Endothelial cell of umbilical vein (primary cell): ENCODE measurements around the gene PDGFA.

Source experiments
- EZH2 ChIP-seq: IDR thresholded peaks from 2 replicates; pipeline ENCODE4 v1.6.1; 2012; ENCODE audit warnings: borderline replicate concordance, low read depth, mild to moderate bottlenecking, moderate library complexity, low read length, inconsistent platforms; ENCODE audit not compliant: severe bottlenecking
- FOS ChIP-seq: IDR thresholded peaks from 2 replicates; pipeline ENCODE4 v1.6.1; 2011; ENCODE audit warnings: mild to moderate bottlenecking, low read length, moderate library complexity, borderline replicate concordance; ENCODE audit not compliant: insufficient read depth
- GATA2 ChIP-seq: IDR thresholded peaks from 2 replicates; pipeline ENCODE4 v1.7.0; 2011; ENCODE audit warnings: low read depth, mild to moderate bottlenecking, moderate library complexity, mixed read lengths, low read length; ENCODE audit not compliant: insufficient read length, insufficient read depth
- JUN ChIP-seq: IDR thresholded peaks from 2 replicates; pipeline ENCODE4 v1.6.1; 2011; ENCODE audit warnings: borderline replicate concordance, low read depth; ENCODE audit not compliant: insufficient read length, insufficient read depth
- MAX ChIP-seq: IDR thresholded peaks from 2 replicates; pipeline ENCODE4 v1.6.1; 2011; ENCODE audit not compliant: insufficient read depth, insufficient read length
- MYC ChIP-seq: IDR thresholded peaks from one replicate; pipeline ENCODE4 v1.6.1; 2011; ENCODE audit warnings: mild to moderate bottlenecking, low read depth, low read length
- POLR2A ChIP-seq: IDR thresholded peaks from 2 replicates; pipeline ENCODE4 v1.6.1; 2012; ENCODE audit warnings: low read depth, mild to moderate bottlenecking, control low read depth, low read length
- POLR2AphosphoS5 ChIP-seq: IDR thresholded peaks from 2 replicates; pipeline ENCODE4 v1.6.1; 2012; ENCODE audit warnings: low read depth, mild to moderate bottlenecking, control low read depth, low read length, moderate library complexity; ENCODE audit not compliant: insufficient read depth
- TF ChIP-seq, protein P1 (sequence below), 2 donors: IDR thresholded peaks; 1 replicate in 1 of 2; 2 replicates in 1 of 2; pipeline ENCODE4 v1.5.1; 2011; ENCODE audit warnings: low read length in 2 of 2, mild to moderate bottlenecking in 2 of 2, moderate library complexity in 2 of 2, control low read depth in 1 of 2, inconsistent platforms in 1 of 2, low read depth in 1 of 2; ENCODE audit not compliant: insufficient read depth in 1 of 2; ENCODE audit errors: extremely low read depth in 1 of 2

DNA sequence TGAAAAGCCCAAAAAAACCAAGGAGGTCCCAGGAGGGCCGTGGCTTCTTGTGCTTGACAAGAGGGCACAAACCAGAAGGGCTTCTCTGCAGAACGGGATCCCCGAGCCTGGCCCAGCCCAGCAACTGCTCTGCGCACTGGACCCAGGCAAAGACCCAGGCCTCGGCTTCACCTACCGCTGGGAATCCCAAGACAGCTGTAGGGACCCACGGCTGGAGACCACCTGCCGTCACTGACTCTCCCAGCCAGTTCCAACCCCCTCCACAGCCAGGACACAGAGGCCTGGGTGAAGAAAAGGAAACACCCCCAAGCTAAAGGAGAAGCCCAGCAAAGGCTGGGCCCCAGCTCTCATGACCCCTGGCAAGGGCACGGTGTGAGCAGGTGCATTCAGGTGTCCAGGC lies 24.3 kb downstream of the PDGFA start:
- TF ChIP-seq, protein P1, sequence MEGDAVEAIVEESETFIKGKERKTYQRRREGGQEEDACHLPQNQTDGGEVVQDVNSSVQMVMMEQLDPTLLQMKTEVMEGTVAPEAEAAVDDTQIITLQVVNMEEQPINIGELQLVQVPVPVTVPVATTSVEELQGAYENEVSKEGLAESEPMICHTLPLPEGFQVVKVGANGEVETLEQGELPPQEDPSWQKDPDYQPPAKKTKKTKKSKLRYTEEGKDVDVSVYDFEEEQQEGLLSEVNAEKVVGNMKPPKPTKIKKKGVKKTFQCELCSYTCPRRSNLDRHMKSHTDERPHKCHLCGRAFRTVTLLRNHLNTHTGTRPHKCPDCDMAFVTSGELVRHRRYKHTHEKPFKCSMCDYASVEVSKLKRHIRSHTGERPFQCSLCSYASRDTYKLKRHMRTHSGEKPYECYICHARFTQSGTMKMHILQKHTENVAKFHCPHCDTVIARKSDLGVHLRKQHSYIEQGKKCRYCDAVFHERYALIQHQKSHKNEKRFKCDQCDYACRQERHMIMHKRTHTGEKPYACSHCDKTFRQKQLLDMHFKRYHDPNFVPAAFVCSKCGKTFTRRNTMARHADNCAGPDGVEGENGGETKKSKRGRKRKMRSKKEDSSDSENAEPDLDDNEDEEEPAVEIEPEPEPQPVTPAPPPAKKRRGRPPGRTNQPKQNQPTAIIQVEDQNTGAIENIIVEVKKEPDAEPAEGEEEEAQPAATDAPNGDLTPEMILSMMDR (IDR thresholded peaks at IDR 0.05; ENCODE audit: extremely low read depth in 1 of 2, insufficient read depth in 1 of 2, low read depth in 1 of 2, low read length in 2 of 2) = no peak
- no peak for TF ChIP-seq POLR2A
- no peak for TF ChIP-seq EZH2
- TF ChIP-seq POLR2AphosphoS5 = no peak
- TF ChIP-seq MAX = no peak
- no peak for TF ChIP-seq FOS
- no peak for TF ChIP-seq MYC
- no peak for TF ChIP-seq GATA2
- TF ChIP-seq JUN = no peak
